ENCODE data around the gene PRPSAP1. TPM values are rescaled to one million over a fixed set of nuclear protein-coding genes. Genes with fewer than 3 reads are reported as not detected.
A peak's percentile ranks its signal among the peaks of the same experiment; 100 is the strongest.

PRPSAP1 gene
- total RNA-seq, 1 donor from 2014 or later: 92.6 TPM

GRCh38 chr17:76275382-76276068, 78.2 kb downstream of the PRPSAP1 start:
- peaks cover 0 to 3% of the 10 kb centered on the region in 2 donors for H3K36me3 ChIP-seq
- no peak for DNase-seq (ENCODE audit: extremely low spot score in 2 of 2)
- no peak overlapping the region for H3K4me3 ChIP-seq
- H3K4me1 ChIP-seq: peaks cover 42% of the 10 kb centered on the region
- H3K27me3 ChIP-seq: no peaks in the 10 kb centered on the region
- TF ChIP-seq POLR2AphosphoS5 (IDR thresholded peaks at IDR 0.05; ENCODE audit: insufficient read depth in 1 of 2, low read depth in 1 of 2) (no peak), POLR2A (IDR thresholded peaks at IDR 0.05) (no peak)
- TF ChIP-seq, protein P1, sequence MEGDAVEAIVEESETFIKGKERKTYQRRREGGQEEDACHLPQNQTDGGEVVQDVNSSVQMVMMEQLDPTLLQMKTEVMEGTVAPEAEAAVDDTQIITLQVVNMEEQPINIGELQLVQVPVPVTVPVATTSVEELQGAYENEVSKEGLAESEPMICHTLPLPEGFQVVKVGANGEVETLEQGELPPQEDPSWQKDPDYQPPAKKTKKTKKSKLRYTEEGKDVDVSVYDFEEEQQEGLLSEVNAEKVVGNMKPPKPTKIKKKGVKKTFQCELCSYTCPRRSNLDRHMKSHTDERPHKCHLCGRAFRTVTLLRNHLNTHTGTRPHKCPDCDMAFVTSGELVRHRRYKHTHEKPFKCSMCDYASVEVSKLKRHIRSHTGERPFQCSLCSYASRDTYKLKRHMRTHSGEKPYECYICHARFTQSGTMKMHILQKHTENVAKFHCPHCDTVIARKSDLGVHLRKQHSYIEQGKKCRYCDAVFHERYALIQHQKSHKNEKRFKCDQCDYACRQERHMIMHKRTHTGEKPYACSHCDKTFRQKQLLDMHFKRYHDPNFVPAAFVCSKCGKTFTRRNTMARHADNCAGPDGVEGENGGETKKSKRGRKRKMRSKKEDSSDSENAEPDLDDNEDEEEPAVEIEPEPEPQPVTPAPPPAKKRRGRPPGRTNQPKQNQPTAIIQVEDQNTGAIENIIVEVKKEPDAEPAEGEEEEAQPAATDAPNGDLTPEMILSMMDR (IDR thresholded peaks at IDR 0.05): no peak
- intact Hi-C loops (cut with DNase I): no loop called here
- H3K27ac ChIP-seq: no peak overlapping the region
- H3K9me3 ChIP-seq: no peaks in the 10 kb centered on the region

DNA sequence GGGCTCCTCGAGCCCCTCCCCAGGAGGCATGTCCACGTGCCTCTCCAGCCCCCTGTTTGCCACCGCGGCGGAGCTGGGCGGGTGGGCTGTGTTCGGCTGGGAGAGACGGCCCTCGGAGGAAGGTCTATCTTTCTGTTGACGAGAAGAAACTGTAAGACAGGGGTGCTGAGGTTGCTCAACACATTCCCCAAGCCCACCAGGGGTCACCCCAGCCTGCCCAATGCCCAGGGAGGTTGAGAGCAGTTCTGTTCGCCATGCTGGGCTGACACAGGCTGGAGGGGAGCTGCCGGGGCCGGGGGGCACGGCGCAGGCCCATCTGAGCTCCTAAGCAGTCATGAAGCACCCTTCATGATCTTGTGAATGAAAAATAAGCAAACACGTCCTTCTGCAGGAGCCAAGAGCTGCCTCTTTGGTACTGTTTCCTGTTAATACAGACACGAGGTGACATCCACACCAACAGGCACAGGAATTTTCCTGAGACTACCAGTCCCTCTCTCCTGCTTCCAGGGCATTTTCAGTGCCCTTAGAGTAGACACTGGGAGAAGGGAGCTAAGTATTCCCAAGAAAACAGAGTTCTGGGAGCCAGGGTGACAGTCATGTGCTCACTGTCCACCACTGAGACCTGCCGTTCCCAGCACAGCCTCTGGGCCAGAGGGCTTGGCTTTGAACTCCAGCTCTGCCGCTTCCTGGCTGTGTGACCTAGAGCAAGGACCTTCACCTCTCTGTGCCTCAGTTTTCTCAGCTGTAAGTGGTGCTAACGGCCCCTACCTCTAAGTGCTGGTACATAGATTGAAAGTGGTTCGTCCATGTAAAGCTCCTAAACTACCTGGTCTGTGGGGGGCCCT, 79.4 kb downstream of the PRPSAP1 start:
- TF ChIP-seq, protein P1 (IDR thresholded peaks at IDR 0.05): no peak
- TF ChIP-seq POLR2AphosphoS5 (IDR thresholded peaks at IDR 0.05; ENCODE audit: insufficient read depth in 1 of 2, low read depth in 1 of 2): no peak
- TF ChIP-seq POLR2A (IDR thresholded peaks at IDR 0.05): no peak
- Histone ChIP-seq H3K9me3 (no peaks in the 10 kb centered on the region), H3K4me1 (peaks cover 51% of the 10 kb centered on the region), H3K27me3 (no peaks in the 10 kb centered on the region), H3K4me3 (no peak overlapping the region), H3K27ac (no peak overlapping the region), H3K36me3 (peaks cover 0 to 11% of the 10 kb centered on the region in 2 donors)
- intact Hi-C loops (cut with DNase I): no loop called here
- DNase-seq (ENCODE audit: extremely low spot score in 2 of 2): no peak

- no peak overlapping the region for H3K27ac ChIP-seq
- no peak overlapping the region for H3K4me3 ChIP-seq
- DNase-seq (ENCODE audit: extremely low spot score in 2 of 2): no peak
- H3K9me3 ChIP-seq: no peaks in the 10 kb centered on the region
- H3K36me3 ChIP-seq: peaks cover 0 to 13% of the 10 kb centered on the region in 2 donors
- TF ChIP-seq POLR2A (IDR thresholded peaks at IDR 0.05) (no peak), POLR2AphosphoS5 (IDR thresholded peaks at IDR 0.05; ENCODE audit: insufficient read depth in 1 of 2, low read depth in 1 of 2) (no peak)
- TF ChIP-seq, protein P1 (IDR thresholded peaks at IDR 0.05): no peak
- peaks cover 59% of the 10 kb centered on the region for H3K4me1 ChIP-seq
- H3K27me3 ChIP-seq: no peaks in the 10 kb centered on the region
- intact Hi-C loops (cut with DNase I): no loop called here
Measured at GRCh38 chr17:76273445-76274111, 80.1 kb downstream of the PRPSAP1 start.

GRCh38 chr17:76272541-76273444, 80.9 kb downstream of the PRPSAP1 start:
- H3K27me3 ChIP-seq: no peaks in the 10 kb centered on the region
- no peaks in the 10 kb centered on the region for H3K9me3 ChIP-seq
- H3K27ac ChIP-seq: peak overlapping the region; percentile 56
- intact Hi-C loops (cut with DNase I): no loop called here
- H3K4me1 ChIP-seq: peaks cover 66% of the 10 kb centered on the region
- no peak for DNase-seq (ENCODE audit: extremely low spot score in 2 of 2)
- TF ChIP-seq, protein P1 (IDR thresholded peaks at IDR 0.05): no peak
- TF ChIP-seq POLR2A (IDR thresholded peaks at IDR 0.05): no peak
- no peak for TF ChIP-seq POLR2AphosphoS5 (IDR thresholded peaks at IDR 0.05; ENCODE audit: insufficient read depth in 1 of 2, low read depth in 1 of 2)
- H3K36me3 ChIP-seq: peaks cover 0 to 13% of the 10 kb centered on the region in 2 donors
- peak overlapping the region; percentile 37 to 49 for H3K4me3 ChIP-seq

Measured in vagina (tissue), 2 donors.